HG03039 (cell line): Measurements from ENCODE around the gene STK40.

Experiments
- ATAC-seq: cut with Tn5 transposase; IDR thresholded peaks from one replicate; pipeline ENCODE4 v1.9.1; 2021; ENCODE audit warnings: mild to moderate bottlenecking, moderate library complexity; ENCODE audit not compliant: unreplicated experiment

The STK40 gene

DNA sequence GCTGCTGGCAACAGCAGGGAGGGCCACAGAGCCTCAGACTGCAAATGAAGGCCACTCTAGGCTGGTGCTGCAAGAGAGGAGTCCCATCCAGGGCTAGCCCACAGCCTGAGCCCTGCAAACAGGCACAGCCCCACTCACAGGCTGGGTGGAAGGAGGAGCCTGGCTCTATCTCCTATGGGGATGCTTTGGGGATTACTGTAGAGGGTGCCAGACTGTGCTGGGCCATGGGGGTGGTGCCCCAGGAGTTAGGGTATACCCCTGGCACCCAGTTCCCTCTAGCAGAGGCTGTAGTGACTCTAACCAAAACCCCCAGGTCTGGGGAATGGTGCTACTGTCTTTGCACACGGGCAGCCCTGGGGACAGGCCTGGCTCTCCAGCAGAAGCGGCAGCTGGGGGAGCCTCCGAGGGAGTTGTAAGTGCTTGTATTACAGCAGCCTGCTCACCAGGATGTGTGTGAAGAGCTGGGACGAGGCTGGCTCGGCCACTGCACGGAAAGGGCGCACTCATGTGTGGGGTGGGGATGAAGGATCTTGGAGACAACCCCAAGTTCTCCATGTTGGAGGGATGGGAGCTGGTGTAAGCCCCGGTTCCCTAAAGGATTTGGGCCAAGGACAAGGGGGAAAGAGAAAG is 38.9 kb downstream of the STK40 start:
- ATAC-seq: no peak

DNA sequence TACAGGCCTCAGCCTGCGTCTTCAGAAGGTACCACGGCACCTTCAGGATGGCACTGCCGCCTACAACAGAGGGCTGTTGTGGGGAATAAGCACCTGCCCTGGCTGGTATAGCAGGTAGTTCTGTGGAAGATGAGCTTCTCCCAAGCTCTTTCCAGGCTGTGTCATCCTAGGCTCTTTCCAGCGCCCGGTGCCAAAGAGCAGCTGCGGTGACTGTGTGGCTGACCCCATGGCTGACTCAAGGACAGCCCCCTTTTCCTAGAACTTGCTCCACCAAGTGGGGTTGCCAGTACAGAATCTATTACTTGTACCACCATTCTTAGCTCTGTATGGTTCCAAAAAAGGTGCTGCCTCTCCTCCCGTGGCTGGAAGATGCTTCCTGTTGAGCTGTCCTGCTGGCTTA is 40.4 kb downstream of the STK40 start:
- no peak for ATAC-seq

DNA sequence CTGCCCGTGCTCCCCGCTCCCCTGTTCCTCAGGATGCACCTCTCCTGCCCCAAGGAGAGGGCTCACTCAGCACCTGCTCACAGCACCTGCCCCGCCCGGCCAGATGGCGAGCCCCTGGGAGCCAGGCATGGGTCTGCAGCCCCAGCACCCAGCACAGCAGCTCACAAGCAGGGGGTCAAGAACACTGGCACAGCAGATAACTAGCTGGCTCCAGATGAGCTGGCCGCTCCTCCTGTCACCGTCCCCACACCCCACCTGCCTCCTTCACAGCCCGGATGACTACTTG is 41.4 kb downstream of the STK40 start:
- no peak for ATAC-seq

DNA sequence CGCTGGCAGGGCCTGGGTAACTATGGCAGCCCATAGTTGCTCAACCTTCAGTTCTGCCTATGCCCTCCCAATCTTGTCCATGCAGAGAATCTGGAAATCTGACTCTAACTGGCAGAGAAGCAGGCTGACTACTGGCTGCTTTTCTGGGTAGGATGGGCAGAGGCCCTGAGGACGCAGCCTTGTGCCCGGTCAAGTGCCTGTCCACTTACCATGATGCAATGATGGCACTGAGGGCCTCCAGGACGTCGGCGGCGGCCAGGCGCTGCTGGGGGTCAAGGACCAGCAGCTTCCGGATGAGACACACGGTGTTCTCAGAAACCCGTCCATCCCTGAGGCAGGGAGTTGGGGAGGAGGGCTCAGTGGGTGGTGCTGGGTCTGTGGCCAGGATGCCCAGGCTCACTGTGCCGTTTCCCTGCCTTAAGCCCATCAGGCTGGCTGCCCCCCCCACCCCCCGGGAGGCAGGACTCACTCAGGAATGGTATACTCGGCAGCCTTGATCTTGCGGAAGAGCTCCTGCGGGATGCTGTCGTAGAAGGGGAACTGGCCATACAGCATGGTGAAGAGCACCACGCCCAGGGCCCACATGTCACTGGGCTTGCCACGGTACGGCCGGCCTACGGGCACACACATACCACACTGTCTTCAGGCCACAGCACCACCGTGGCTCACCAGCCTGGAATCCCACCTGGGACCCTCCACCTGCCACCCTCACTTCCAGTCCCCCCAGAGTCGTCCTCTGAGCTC is 41.9 kb downstream of the STK40 start:
- no peak for ATAC-seq

DNA sequence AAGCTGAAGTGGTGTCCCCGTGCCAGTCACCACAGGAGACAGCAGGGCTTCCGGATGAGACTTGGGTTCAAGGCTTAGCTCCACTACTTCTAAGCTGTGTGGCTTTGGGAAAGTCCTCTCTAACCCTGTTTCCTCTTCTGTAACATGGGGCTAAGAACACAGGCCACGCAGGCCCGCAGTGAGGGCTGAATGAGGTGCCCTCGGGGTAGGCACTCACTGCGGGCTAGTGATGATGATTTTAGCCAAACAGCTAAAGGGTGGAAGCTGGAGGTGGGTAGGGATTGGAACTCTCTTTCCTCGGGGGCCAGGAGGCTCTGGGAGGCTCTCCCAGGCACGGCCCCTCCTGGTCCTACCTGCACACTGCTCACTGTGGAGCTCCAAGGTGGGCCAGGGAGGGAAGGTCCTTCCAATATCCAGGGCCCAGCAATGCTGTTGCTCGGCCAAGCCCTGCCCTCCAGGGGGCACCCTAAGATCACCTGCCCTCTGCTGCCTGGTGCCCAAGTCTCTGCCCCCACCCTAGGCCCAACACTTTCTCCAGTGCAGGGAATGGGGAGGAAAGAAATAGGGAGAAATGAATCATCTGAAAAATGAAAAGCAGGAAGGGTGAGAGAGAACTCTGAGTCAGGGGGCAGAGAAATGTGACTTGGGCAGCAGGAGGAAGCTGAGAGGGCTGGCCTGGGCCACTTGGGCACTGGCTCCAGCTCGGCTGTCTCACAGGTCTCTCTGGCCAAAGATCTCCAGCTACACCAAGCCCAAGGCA is 43.1 kb downstream of the STK40 start:
- no peak for ATAC-seq

DNA sequence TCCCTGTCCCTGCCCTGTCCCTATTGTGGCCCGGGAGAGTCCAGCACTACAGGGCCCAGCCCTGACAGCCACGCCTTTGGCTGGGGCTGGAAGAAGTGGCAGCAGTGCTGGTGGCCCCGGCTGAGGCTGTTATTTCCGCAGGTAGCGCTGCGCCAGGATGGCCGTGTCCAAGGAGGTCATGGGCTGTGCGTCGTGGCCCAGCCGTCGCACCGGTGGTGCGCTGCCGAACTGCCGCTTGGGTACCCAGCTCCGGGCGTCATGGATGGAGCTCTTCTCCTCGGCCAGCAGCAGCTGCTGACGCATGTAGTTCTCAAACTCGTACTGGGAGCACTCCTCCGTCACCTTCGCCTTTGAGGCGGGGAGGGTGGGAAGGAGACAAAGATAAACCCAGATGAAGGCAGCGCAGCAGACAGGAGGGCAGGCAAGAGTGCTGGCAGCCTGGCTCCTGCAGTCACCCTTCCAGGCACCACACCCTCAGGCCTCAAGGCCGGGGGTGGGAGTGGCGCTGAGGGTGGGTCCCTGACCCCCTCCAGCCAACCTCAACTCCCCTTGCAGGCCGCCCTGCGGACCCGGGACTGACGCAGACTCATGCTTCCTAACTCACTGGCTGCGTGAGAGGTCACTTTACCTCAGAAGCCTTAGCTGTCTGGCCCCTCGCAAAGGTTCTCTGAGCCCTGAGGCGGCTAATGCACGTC is 44.0 kb downstream of the STK40 start:
- ATAC-seq: no peak

DNA sequence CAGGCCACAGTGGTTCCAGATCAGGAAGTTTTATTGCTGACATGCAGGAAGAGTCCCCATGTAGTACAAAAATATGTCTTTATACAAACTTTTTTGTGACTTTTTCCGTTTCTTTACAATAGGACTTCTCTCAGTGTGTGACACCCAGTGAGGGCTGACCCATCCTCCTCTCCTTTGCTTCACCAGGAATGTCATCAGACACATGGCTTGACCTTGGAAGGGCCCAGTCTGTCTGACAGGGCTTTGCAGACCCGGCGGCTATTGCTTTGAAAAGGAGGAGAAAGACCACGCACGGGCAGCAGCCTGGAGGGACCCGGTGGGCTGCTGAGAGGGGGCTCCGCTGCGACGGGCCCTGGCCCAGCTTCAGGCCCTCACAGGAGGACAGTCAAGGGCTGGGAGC is 46.1 kb downstream of the STK40 start:
- ATAC-seq: no peak

DNA sequence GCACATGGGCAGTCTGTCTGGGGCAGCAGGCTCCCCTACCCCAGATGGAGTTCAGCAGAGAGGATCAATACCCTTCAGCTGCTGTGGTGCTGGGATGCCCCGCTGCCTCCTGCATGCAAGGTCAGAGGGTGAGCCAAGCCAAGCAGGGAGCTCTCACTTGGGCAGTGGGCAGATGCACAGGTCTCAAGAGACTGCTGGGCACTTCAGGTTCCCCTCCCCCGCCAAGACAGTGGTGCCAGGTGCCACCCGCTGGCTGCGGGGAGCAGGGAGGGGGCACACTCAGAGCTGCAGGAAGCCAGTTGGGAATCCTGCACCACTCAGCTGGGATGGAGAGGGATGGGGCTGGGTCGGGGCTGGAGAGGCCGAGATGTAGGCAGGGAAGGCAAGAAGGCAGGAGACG is 46.5 kb downstream of the STK40 start:
- ATAC-seq: no peak

DNA sequence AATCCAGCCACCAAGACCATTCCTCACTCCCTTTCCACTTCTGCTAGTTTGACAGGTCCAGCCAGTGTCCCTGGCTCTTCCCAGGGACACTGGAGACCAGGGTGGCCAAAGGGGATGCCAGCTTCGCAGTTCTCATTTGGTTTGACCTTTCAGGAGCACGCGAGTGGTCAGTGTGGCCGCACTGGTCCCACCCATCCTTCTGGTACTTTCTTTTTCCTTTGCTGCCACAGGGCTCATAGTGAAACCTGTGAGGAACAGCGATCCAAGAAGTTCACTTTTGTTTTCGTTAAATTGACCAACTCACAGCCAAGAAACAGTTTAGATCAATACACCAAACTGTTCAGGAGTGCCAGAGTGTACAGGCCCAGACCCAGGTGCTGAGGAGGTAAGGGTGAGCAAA is 47.9 kb downstream of the STK40 start:
- no peak for ATAC-seq

DNA sequence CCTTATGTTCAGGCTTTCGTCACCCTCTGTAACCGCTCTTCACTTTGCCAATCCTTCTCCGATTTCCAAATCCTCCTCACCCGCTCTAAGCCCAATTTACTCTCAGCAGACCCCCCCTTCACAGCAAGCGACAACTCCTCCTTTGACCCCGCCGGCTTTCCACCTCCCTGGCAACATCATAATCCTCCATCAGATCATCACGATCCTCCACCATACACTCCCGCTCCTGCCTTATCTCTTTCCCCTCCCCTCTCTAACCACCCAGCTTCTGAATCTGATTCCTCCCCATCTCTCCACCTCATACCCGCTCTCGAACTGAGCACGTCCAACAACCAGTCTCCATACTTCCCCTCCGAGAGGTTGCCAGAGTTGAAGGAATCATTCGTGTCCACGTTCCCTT is 54.8 kb downstream of the STK40 start:
- ATAC-seq: no peak

DNA sequence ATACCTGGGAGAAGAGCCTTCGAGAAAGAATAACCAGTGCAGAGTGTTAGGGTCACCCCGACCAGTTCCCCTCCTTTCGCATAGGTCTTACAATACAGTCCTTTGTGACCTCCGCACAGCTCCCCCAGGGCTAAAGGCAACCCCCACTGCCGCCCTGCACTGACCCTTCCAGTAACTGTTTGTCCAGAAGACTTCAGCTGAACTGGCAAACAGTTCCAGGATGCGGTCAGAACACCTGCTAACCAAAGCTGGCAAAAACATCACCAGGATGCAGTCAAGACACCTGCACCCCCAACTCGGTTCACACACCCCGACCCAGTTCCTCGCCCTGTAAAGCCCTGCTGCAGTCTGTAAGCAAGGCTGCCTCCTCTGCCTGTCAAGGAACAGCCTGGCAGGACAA is 55.9 kb downstream of the STK40 start:
- ATAC-seq: no peak

DNA sequence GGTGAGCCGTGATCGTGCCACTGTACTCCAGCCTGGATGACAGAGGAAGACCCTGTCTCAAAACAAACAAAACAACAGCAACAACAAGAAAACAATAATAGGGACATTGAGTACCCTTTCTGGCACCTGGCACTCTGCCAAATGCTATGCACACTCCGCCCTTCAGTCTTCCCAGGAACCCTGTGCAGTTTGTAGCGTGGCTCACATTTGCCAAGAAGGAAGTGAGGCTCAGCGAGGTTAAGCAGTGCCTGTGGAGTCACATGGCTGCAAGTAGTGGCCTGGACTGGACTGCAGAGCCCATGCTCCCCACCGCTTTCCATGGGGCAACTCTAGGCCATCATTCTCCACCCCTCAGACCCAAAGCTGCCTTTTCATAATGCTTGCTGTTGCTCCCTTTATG is 57.0 kb downstream of the STK40 start:
- no peak for ATAC-seq

DNA sequence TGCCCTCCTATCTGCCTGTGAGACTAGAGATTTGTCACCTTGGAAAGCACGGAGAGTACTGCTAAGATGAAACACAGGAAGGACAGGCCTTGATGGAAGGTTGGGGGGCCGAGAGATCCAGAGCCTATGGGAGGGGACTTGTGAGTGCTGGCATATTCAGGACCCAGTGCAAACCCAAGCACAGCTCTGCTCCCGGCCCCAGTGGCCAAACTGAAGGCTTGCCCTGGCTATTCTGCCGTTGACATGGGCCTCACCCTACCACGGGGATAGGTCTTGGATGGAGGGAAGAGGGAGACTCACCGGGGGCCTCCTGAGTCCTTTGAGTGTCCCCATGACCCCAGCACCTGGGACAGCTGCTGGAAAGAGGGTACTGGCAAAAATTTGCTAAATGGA is 57.6 kb downstream of the STK40 start:
- ATAC-seq: no peak

DNA sequence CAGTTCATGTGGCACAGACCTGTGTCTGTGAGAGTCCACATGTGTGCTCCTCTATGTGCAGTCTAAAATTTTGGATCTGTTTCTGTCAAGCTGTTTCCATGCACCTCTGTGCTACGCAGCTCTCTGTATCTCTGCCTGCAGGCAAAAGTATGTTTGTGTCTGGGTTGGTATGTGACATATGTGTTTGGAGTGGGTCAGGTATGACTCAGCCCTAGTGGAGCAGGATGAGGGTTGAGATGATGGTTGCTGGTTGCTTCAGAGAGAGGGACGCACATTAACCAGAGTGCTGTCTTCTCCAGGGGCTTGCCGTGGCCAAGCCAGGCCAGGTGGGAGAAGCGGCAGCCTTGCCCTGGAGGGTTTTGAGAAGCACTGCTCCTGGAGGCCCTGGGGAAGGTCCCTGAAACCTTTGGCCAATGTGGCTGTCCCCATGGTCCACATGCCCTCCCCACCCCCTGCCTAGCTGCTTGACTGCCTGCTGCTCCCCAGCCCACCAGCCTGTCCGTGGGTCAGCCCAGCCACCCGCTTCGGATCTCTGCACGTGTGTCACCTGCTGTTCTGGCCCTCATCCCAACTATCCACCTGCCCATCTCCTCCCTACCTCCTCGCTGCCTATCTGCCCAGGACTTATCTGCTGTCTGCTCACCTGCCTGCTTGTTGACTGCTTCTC is 58.2 kb downstream of the STK40 start:
- no peak for ATAC-seq

DNA sequence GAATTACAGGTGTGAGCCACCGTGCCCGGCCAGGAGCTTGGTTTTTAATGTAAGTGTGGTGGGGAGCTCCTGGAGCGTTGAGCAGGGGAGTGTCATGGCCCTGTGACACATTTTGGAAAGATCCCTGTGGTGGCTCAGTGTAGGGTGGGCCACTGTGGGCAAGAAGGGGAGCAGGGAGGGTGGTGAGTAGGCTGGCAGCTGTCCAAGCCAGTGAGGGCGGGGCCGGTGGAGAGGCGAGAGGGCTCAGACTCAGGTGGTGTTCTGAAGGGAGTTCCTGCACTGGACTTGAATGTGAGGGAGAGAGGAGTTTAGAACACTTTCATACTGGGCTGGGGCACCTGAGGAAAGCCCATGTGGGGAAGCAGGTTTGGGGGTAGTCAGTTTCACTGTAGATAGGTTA is 59.2 kb downstream of the STK40 start:
- ATAC-seq: no peak

DNA sequence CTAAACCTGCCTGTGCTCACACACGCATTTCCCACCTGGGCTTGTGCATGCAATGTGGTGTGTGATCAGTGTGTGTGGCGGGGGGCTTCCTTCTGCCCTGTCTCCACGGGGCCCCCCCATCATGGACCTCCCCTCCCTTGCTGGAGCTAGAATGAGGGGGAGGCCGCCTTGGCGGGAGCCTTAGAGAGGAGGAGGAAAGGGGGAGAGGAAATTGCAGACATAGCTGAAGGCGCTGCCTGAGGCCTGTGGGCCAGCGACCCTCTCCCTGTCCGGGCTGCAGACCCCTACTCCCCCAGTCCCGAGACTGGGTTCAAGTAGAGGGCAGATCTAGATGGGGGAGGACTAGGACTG is 61.4 kb downstream of the STK40 start:
- ATAC-seq: no peak

DNA sequence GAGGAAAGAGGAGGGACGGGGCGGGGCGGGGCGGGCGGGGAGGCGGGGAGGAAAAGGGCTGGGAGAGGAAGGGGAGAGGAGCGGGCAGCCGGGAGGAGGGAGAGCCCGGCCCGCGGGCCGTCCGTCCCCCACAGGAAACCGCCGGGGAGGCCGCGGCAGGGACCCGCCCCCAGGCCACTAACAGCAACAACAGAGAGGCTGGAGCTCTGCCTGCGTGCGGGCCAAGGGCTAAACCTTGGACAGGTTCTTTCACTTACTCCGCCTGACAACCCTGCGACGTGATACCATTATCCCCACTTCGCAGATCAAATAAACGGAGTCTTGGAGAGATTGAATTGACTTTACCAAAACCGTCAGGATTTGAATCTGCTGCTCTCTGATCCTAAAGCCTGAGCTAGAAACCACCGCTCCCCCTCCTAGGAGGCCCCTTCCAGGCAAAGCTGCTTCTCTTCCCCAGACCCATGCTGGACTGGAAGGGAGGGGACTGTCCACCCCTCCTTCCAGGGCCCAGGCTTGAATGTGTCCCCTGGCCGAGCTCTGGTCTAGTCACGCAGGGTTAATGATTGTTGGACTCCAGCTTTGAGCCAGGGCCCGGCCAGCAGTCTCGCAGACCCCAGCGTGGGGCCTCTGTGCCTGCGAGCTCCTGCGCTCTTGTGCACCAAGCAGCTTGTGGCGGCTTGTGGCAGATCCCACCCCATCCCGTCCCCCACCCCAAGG is 61.9 kb downstream of the STK40 start, which contains the start of gene EVA1B:
Gene EVA1B (minus strand): TSS at position 10 of the 717 bp plus-strand sequence. CDS start 608 bp downstream, outside the sequence.
- ATAC-seq: no peak

DNA sequence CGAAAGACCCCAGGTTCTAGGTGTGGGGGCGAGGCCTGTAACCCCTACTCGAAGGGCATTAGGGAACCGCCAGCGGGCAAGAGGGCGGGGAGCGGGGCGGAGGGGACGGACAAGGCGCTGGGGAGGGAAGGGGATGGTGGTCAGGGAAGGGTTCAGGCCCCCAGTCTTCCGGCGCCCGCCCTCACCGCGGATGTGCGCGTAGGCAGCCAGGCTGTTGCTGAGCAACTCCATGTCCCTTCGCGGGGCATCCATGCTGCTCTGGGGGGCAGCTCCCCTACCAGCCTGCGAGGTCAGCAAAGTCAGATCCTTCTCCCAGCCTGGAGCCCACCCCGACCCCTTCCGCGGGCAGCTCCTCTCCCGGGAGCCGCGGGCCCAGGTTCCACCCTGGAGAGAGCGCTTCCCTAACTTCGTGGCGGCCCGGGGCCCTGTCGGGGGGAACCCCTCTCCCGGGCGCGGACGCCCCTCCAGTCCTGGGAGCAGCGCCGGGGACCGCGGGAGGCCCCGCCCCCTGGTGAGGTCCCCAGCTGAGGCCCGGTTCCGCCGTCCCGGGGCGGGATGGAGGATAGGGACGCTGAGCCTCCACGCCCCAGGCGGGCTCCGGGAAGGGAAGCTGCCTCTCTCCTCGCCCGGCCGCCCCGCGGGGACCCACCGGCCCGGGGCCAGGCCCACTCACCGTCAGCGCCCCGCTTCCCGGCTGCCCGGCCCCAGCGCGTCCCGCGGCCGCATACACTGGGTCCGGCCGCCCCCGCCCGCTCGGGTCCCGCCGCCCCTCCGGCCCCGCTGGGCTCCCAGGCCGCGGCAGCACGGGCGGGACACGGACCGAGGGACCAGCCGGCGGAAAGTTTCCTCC is 62.7 kb downstream of the STK40 start:
- ATAC-seq: no peak

DNA sequence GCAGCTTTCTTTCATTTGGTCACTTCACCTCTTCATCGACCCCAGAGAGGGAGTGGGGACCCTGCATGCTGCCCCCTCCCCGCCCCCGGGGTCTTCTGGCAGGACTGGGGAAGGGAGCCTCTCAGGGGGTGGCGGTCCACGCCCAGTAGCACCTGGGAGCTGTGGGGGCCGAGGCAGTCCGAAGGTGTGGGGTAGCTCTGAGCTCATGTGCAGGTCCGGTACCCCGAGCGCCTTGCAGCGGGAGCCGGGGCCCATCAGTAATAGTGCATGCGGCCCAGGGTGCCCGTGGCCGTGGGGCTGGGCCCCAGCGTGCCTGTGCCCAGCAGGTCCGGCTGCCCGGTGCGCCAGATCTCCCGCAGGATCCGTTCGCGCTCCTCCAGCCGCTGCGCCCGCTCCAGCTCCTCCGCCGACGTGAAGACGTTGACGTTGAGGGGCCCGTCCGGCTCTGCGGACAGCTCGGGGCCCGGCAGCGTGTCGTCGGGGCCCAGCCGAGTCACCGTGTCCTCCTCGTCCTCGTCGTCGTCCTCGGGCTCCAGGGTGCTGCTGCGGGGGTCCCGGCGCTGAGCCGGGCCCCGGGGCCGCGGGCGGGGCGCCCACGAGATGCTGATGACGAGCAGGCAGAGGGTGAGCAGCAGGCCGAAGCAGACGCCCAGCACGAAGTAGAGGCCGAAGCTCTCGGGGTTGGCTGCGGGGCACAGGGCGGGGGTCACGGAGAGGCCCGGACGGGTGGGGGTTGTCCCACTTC is 63.5 kb downstream of the STK40 start:
- ATAC-seq: no peak
